GM15510 (cell line): Measurements from ENCODE around the gene CELF4.

Source experiments
- POLR2A ChIP-seq: IDR thresholded peaks from 3 replicates; pipeline ENCODE4 v1.6.1; 2011; ENCODE audit warnings: borderline replicate concordance; ENCODE audit not compliant: insufficient read length; ENCODE audit errors: extremely low read depth

The CELF4 gene

DNA sequence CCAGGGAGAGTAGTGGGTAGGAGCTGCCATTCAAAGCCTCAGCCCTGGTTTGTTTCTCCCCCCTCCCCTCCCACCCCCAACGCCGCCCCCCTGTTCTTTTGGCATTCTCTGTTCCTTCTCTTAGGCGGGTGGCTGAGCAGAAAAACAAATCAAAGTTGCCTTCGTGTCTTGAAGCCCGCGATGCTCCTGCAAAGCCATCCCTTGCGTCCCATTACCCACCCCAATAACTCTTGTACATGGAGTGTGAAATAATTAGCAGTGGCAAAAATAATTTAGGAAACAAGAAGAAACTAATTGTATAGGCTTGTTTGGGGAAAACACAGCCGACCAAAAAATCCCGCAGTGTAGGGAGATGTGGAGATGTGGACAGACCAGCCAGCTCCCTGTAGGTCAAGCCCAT is 59.6 kb downstream of the CELF4 start:
- no peak for TF ChIP-seq POLR2A

GRCh38 chr18:37505321-37505720 is 60.3 kb downstream of the CELF4 start:
- TF ChIP-seq POLR2A = no peak

- no peak for TF ChIP-seq POLR2A
Observed at GRCh38 chr18:37502601-37503000, 63.0 kb downstream of the CELF4 start.

GRCh38 chr18:37502036-37502435 is 63.6 kb downstream of the CELF4 start:
- no peak for TF ChIP-seq POLR2A

GRCh38 chr18:37501136-37501535 is 64.5 kb downstream of the CELF4 start:
- TF ChIP-seq POLR2A = no peak

DNA sequence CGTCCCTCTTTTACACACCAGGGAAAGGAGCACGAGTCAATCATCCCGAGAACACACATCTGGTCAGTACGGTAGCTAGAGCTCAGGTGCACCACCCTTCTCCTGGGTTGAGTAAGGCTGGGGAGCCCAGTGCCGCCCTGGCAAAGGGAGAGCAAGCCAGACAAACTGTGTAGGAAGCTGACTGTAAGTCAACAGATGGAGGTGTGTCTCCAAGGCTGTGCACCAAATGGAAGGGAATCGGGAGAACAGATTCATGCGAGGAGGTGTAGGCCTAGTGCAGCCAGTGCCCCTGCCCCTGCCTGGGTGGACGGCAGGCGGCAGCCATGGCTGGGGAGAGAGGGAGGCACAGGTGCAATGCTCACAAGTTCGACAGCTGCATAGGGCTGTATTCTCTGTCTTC is 65.7 kb downstream of the CELF4 start:
- no peak for TF ChIP-seq POLR2A

DNA sequence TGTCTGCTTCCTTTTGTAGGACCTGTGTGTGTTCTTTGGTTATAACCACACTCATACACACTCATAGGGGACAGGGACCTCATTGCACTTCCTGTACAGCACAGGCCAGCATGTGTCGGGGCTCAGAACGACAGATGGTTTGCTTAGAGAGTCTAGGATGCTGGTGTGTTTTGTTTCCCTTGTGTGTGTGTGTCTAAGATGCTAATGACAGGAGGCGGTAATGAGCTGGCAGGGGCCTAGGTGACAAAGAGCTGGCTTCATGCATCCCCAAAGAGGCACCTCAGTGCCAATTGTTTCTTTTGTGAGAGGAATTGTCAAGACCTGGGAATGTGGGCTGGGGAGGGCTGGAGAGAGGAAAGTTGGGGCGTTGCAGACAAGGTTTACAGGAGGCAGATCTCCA is 66.6 kb downstream of the CELF4 start:
- TF ChIP-seq POLR2A = no peak

DNA sequence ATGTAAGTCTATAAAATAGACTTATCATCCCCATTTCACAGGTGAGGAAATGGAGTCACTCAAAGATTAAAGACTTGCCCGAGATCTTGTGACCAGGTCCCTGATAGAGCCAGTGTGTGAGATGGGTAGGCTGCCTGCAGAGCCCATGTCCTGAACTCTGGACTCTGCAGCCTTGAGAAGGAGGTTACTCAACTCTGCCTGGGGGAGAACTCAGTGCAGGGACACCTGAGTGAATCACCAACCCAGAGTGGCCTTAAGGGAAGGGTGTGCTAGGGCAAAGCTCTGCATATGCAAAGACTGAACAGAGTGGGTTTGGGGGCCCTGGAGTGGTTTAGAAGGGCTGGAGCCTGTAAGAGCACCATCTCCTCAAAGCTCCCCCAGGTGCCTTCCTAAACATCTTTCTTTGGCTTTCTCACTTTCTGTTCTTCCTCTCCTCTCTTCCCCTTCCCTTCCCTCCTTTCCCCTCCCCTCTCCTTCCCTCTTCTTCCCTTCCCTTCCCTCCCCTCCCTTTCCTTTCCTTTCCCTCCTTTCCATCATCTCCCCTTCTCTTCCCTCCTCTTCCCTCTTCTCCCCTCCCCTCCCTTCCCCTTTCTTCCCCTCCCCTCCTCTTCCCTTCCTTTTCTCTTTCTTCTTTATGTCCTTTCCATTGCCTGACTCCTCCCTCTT is 67.6 kb downstream of the CELF4 start:
- TF ChIP-seq POLR2A = no peak

- no peak for TF ChIP-seq POLR2A
Observed at GRCh38 chr18:37496568-37496967, 69.0 kb downstream of the CELF4 start.

- TF ChIP-seq POLR2A = no peak
Observed at GRCh38 chr18:37495354-37495753, 70.2 kb downstream of the CELF4 start.

- no peak for TF ChIP-seq POLR2A
Observed at GRCh38 chr18:37494406-37494805, 71.2 kb downstream of the CELF4 start.

DNA sequence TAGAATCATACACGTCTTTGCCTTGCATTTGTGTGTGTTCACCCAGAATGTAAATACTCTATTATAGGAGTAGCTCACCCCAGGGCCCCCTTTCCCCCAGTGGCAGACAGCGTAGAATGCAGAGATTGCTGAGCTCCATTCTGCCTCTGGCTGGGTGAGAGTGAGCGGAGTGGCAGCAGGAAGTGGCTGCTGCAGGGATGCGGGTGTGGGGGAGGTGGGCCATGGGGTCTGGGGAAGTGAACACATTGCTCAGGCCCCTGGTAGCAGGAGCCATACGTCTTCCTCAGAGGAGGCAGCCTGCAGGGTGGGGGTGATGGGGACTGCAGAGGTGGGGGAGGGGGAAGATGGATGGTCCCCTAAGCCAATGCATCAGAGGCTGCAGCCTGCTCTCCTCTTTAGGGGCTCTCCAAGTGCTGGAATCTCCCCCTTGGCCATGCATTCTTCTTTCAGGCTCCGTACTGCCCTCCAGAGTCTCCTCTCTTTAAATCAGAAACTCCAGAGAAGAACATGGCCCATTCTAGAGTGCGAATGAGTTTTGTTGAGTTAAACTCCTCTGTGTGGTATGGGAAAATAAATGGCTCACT is 72.2 kb downstream of the CELF4 start:
- no peak for TF ChIP-seq POLR2A

DNA sequence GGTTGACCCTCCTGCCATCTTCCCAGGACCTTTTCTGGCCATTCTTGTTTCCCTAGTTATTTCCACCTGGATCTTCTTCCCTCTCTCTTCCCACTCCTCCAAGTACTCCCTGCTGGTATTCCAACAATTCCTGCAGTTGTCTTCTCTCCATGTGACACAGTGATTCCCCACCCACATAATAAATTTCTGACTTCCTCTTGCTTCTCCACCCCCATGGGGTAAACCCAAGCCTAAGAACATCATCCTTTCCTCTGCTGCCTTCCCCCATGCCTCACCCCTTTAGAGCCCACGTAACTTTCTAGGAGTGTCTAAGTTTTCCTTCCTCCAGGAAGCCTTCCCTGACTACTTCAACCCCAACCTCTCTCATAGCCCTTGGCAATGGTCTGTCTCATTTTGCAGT is 72.6 kb downstream of the CELF4 start:
- TF ChIP-seq POLR2A = no peak

DNA sequence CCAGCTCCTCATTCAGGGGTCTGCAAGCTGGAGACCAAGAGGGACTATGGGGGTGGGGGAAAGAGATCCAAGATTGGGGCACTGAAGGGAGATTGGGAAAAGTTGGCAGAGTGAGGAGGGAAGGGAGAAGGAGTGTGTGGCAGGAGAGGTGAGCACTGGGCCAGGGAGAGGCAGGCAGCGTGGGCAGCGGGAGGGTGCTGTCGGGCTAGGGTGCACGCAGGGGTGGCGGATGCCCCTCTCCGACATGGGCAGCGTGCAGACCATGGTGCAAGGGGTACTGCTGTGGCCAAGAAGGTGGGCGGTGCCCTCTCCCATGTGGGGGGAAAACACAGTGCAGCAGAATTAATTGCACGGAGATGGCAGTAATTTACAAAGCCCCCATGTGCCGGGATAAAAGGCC is 74.1 kb downstream of the CELF4 start:
- TF ChIP-seq POLR2A = no peak

DNA sequence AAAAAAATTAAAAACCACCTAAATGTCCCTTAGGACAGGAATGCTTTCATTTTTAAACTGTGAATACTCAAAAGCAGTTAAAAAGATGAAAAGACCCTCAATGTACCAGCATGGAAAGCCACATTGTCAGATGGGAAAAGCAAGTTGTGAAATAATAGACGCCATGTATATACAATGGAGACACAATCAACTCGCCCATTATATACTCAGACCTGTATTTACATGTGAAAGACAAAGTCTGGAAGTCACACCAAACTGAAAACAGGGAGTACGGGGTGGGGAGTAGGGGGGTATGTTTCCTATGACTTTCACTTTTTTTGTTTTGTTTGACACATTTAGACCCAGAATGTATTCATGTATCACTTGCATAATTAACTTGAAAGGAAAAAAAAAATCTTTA is 75.6 kb downstream of the CELF4 start:
- no peak for TF ChIP-seq POLR2A

DNA sequence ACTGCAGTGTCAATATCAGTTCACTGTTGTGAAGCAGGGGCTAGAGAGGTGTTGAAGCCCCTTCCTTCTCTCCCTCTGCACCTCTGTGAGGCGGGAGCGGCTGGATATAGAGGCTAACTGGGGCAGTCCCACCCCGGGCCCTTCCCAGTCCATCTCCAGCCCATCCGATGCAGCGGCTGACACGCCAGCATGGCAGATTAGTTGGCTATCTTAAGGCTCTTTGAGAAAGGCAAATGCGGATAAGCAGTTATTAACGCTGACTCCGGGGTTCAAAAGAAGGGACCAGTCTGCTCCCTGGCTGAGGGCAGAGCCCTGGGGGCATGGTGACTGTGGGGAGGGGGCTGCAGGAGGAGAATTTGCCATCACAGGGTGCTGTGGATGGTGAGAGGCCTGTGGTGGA is 76.6 kb downstream of the CELF4 start:
- no peak for TF ChIP-seq POLR2A
